Thymus (tissue), 11 donors: Measurements from ENCODE around the gene THAP7. TPM values are rescaled to one million over a fixed set of nuclear protein-coding genes. Genes with fewer than 3 reads are reported as not detected.
"Not testable (repeated sequence)": the region's sequence is repeated elsewhere in the genome, so short reads cannot be mapped to it uniquely, and the experiment has no call there.

Experiments used
- DNase-seq, 9 donors: peaks; one replicate each; pipeline ENCODE4 v3.0.0-alpha.2; 2013; ENCODE audit warnings: low spot score in 9 of 9, low read depth in 6 of 9, missing footprints in 1 of 9
- H3K27ac ChIP-seq, 2 donors: one replicate each; pipeline ENCODE4 v1.5.1; 2013; ENCODE audit warnings: control low read depth in 1 of 2, low read depth in 1 of 2, low read length in 1 of 2, mild to moderate bottlenecking in 1 of 2, moderate library complexity in 1 of 2
- H3K27me3 ChIP-seq, 2 donors: one replicate each; pipeline ENCODE4 v1.5.1; 2013; ENCODE audit warnings: low read length in 1 of 2; ENCODE audit not compliant: control insufficient read depth in 2 of 2, insufficient read depth in 1 of 2
- H3K36me3 ChIP-seq, 2 donors: one replicate each; pipeline ENCODE4 v1.5.1; 2013; ENCODE audit warnings: low read length in 1 of 2, mild to moderate bottlenecking in 1 of 2, moderate library complexity in 1 of 2; ENCODE audit not compliant: control insufficient read depth in 2 of 2, insufficient read depth in 2 of 2
- H3K4me1 ChIP-seq, 2 donors: one replicate each; pipeline ENCODE4 v1.5.1; 2013; ENCODE audit warnings: low read length in 2 of 2; ENCODE audit not compliant: control insufficient read depth in 2 of 2, insufficient read depth in 2 of 2
- H3K4me3 ChIP-seq, 2 donors: one replicate each; pipeline ENCODE4 v1.5.1; 2013; ENCODE audit warnings: low read length in 2 of 2, control low read depth in 1 of 2, mild to moderate bottlenecking in 1 of 2
- H3K9me3 ChIP-seq, 2 donors: one replicate each; pipeline ENCODE4 v1.5.1; 2013; ENCODE audit warnings: low read length in 1 of 2, mild to moderate bottlenecking in 1 of 2; ENCODE audit not compliant: control insufficient read depth in 2 of 2, insufficient read depth in 1 of 2
- WGBS: extraction: QIAGEN DNeasy Blood & Tissue Kit; methylation state at CpG from one replicate; pipeline ENCODE4 v1.1.7; 2013; 5-methylcytosine and 5-hydroxymethylcytosine counted together
- polyA plus RNA-seq: library from polyadenylated mRNA; stranded (reverse); fragments of 200-250 nt; gene quantifications from one replicate; pipeline ENCODE4 v1.2.3, GENCODE V29; 2013
- total RNA-seq: library from RNA; stranded (reverse); fragments of 120-200 nt; gene quantifications from one replicate; pipeline ENCODE4 v1.2.4, GENCODE V29; 2013
- donor health status: healthy.

Gene THAP7
- total and polyA plus RNA-seq, 2 donors = 26.2 to 40.3 TPM

DNA sequence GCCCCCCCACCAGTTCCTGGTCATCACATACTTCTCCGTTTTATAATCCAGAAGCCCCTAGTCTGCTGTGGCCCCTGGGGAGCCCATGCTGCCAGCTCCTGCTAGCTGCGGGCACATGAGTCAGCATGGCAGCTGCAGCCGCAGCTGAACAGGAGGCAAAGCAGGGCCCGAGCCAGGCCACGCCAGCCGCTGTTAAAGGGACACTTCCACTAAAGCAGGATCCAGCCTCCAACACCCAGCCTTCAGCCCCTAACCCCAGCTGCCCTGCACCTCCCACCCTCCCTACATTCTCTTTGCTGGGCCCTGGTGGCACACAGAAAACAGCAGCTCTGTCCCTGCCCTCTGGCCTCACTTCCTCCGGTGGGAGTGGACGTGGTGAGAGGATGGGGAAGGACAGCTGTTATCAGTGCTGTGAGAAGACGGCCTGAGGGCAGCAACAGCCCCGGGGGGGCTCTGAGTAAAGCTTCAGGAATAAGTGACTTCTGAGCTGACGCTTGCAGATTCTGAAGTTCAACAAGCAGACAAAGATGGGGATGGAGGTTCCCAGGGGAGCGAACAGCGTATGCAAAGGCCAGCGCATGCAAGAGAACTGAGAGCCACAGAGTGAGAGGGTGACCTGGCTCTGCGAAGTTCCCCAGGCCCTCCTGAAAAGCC is 43.1 kb upstream of the THAP7 start:
- DNase-seq = no peak
- Histone ChIP-seq H3K9me3 (no peaks in the 10 kb centered on the region), H3K4me1 (peaks cover 0 to 11% of the 10 kb centered on the region in 2 donors), H3K27ac (no peak overlapping the region), H3K4me3 (no peak overlapping the region), H3K27me3 (peaks cover 7 to 53% of the 10 kb centered on the region in 2 donors), H3K36me3 (no peaks in the 10 kb centered on the region)
- 18% methylated on average over 15 of the region's 15 CpGs for WGBS

DNA sequence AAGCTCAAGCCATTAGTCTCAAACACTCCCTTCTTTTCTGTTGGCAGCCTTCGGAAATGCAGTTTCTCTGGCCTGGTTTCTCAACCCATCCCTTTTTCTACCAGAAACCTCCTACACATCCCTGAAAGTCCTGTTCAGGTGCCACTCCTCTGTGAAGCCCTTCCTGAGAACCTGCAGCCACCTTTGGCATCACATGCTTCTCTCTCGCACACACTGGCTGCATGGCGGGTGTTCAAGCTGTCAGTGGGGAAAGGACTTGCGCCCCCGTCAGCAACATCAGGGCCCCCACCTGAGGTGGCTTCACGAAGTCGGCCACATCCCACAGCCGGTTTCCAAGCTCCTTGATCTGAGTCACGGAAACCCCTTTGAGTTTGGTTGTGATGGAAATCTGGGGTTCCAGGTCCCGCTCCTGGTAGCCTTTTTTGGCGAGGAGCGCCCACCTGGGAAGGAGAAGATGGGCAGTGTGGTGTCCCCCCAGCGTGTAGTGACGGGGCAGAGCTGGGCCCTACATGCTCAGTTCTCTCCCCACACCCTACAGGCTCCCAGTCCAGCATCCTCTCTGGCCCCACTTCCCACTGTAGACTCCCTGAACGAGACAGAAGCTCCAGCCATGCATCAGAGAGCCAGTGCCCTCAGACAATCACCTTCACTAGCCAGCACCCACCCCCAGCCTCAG is 42.1 kb upstream of the THAP7 start:
- Histone ChIP-seq H3K36me3 (no peaks in the 10 kb centered on the region), H3K4me3 (no peak overlapping the region), H3K9me3 (no peaks in the 10 kb centered on the region), H3K4me1 (peaks cover 0 to 11% of the 10 kb centered on the region in 2 donors), H3K27me3 (peaks cover 7 to 53% of the 10 kb centered on the region in 2 donors), H3K27ac (no peak overlapping the region)
- 95% methylated on average over 15 of the region's 15 CpGs for WGBS
- DNase-seq = no peak

DNA sequence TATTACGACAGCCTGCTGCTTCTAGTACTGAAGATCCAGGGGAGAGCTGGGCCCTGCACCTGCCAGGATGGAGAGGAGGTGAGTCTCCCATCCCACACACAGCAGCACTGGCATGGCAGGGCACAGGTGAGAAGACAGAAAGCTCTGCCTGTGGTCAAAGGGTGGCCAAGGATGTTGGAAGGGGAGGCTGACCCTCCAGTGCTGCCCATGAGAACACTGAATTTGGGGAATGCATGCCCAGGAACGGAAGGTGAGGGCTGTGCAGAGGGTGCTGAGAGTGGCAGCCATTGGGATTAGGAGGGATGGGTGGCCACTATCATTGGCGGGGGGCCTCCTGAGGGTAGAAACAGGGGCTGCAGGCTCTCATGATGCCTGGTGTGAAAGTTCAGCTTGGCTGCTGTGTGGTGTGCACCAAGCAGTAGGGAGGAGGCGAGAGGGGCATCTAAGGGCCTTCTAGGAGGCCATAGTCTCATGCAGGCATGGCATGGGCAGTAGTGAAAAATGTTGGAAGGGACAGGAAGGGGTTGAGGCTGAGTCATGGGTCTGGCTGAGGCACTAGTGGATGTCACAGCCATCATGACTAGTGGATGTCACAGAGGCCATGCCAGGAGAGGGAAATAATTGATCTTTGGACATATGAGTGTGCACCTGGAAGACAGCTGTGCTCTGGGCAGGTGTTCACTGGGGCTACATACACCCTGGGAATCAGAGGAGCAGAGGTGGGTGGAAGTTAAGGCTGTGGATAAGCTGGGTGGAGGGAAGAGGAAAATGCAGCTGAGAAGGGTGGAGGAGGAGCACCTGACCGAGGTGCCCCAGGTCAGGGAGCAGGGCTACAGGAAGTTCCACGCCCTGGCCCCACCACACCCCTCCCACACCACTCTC is 41.3 kb upstream of the THAP7 start:
- no peak for DNase-seq
- 94% methylated on average over 6 of the region's 6 CpGs for WGBS
- Histone ChIP-seq H3K36me3 (no peaks in the 10 kb centered on the region), H3K27ac (no peak overlapping the region), H3K27me3 (peaks cover 7 to 53% of the 10 kb centered on the region in 2 donors), H3K4me3 (no peak overlapping the region), H3K4me1 (peaks cover 0 to 11% of the 10 kb centered on the region in 2 donors), H3K9me3 (no peaks in the 10 kb centered on the region)

DNA sequence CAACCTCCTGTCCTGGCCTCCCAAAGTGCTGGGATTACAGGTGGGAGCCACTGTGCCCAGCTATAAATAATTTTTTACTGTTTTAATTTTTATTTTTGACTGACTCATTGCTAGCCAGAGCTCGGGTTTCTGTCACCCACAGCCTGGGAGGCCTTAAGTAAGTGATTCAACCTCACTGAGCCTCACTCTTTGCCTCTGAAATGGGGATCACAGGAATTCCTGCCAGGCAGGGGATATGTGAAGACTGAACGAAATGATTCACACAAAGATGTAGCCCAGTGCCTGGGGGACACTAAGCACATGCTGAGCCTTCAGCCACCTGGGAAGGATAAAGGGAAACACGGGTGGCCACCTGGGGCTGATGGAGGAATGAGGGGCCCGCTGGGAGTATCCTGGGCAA is 40.0 kb upstream of the THAP7 start:
- H3K27me3 ChIP-seq = peaks cover 7 to 43% of the 10 kb centered on the region in 2 donors
- no peak overlapping the region for H3K4me3 ChIP-seq
- H3K4me1 ChIP-seq = peaks cover 0 to 11% of the 10 kb centered on the region in 2 donors
- no peak for DNase-seq
- H3K27ac ChIP-seq = no peak overlapping the region
- 90% methylated on average over 4 of the region's 4 CpGs for WGBS
- no peaks in the 10 kb centered on the region for H3K9me3 ChIP-seq
- H3K36me3 ChIP-seq = no peaks in the 10 kb centered on the region

DNA sequence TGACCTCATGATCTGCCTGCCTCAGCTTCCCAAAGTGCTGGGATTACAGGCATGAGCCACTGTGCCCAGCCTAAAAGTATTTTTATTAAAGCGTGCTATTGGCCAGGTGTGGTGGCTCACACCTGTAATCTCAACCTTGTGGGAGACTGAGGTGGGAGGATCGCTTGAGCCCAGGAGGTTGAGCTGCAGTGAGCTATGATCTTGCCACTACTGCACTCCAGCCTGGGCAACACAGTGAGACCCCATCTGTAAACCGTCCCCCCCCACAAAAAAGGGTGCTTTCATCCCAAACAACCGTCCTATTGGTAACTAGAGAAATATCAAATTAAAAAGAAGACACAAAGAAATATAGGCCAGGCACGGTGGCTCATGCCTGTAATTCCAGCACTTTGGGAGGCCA is 37.2 kb upstream of the THAP7 start:
- H3K4me3 ChIP-seq, H3K27ac ChIP-seq, DNase-seq, H3K36me3 ChIP-seq, H3K4me1 ChIP-seq, H3K9me3 ChIP-seq: not testable (repeated sequence)
- H3K27me3 ChIP-seq = peaks cover 0 to 28% of the 10 kb centered on the region in 2 donors
- 97% methylated on average over 5 of the region's 5 CpGs for WGBS

DNA sequence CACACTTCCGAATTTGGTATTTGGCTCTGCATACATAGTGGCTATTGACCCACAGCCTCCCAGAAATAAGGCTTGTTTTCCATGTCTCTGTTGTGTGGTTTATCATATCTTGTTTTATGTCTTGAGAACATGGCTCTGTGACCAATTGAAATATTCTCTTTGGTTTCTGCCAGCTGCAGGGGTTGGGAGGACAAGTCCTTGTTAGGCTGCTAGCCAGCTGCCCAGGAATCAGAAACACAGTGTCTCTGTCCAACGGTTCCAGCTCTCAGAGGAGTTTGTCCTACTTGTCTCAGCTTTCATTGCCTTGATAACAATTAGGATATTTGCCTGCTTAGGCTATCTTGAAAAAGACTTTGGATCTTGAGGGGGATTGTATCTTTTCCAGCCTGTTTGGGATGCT is 36.5 kb upstream of the THAP7 start:
- H3K4me1 ChIP-seq = no peaks in the 10 kb centered on the region
- peaks cover 0 to 25% of the 10 kb centered on the region in 2 donors for H3K27me3 ChIP-seq
- 84% methylated on average over 2 of the region's 2 CpGs for WGBS
- H3K9me3 ChIP-seq = no peaks in the 10 kb centered on the region
- no peak overlapping the region for H3K4me3 ChIP-seq
- no peak for DNase-seq
- no peaks in the 10 kb centered on the region for H3K36me3 ChIP-seq
- H3K27ac ChIP-seq = no peak overlapping the region

DNA sequence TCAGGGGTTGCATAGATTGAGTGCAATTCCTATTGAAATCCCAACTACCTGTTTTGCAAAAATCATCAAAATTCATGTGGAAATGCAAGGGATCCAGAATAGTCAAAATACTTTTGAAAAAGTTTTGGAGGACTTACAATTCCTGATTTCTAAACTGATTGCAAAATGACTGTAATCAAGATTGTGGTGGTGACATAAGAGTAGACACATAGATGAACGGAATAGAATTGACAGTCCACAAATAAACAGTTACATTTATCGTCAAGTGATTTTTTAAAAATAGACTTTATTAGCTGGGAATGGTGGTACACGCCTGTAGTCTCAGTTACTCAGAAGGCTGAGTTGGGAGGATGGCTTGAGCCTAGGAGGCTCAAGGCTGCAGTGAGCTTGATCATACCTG is 33.1 kb upstream of the THAP7 start:
- Histone ChIP-seq H3K4me1 (peaks cover 6 to 13% of the 10 kb centered on the region in 2 donors), H3K27ac (no peak overlapping the region), H3K9me3 (no peaks in the 10 kb centered on the region), H3K27me3 (peaks cover 0 to 49% of the 10 kb centered on the region in 2 donors), H3K4me3 (no peak overlapping the region), H3K36me3 (no peaks in the 10 kb centered on the region)
- whole genome bisulfite sequencing = 96% methylated on average over 3 of the region's 3 CpGs
- DNase-seq = no peak

DNA sequence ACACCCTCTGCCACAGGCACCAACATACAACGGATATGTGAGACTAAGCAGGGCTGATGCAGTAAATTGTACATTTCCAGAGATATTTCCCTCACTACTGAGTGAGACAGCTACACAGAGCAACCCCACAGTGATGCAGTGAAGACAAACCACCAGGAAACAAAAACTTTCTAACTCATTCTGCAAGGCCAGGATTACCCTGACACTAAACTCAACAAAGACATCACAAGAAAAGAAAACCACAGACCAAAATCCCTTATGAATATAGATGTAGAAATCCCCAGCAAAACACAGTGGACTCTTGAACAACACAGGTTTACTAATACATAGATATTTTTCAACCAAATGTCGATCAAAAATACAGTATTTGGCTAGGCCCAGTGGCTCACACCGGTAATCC is 32.0 kb upstream of the THAP7 start:
- Histone ChIP-seq H3K27ac (no peak overlapping the region), H3K36me3 (no peaks in the 10 kb centered on the region), H3K4me3 (no peak overlapping the region), H3K4me1 (peaks cover 6 to 13% of the 10 kb centered on the region in 2 donors), H3K9me3 (no peaks in the 10 kb centered on the region), H3K27me3 (peaks cover 0 to 53% of the 10 kb centered on the region in 2 donors)
- 96% methylated on average over 3 of the region's 3 CpGs for WGBS
- DNase-seq = no peak
